Measurements from ENCODE around the gene ARHGEF26. TPM values are rescaled to one million over a fixed set of nuclear protein-coding genes. Genes with fewer than 3 reads are reported as not detected.

The ARHGEF26 gene
- total RNA-seq, 1 donor from 2014 or later, result 0.53 TPM

GRCh38 chr3:154285221-154285620 lies 164.0 kb downstream of the ARHGEF26 start:
- Histone ChIP-seq H3K4me3 (ENCODE audit: low read depth, low read length) (no peak overlapping the region), H3K36me3 (ENCODE audit: control insufficient read depth, insufficient read depth, low read length) (peaks cover 3% of the 10 kb centered on the region), H3K27me3 (ENCODE audit: control insufficient read depth, insufficient read depth, low read length) (no peaks in the 10 kb centered on the region)
- DNase-seq (ENCODE audit: low read depth), result no peak
- no peak for FAIRE-seq
- TF ChIP-seq, protein P1, sequence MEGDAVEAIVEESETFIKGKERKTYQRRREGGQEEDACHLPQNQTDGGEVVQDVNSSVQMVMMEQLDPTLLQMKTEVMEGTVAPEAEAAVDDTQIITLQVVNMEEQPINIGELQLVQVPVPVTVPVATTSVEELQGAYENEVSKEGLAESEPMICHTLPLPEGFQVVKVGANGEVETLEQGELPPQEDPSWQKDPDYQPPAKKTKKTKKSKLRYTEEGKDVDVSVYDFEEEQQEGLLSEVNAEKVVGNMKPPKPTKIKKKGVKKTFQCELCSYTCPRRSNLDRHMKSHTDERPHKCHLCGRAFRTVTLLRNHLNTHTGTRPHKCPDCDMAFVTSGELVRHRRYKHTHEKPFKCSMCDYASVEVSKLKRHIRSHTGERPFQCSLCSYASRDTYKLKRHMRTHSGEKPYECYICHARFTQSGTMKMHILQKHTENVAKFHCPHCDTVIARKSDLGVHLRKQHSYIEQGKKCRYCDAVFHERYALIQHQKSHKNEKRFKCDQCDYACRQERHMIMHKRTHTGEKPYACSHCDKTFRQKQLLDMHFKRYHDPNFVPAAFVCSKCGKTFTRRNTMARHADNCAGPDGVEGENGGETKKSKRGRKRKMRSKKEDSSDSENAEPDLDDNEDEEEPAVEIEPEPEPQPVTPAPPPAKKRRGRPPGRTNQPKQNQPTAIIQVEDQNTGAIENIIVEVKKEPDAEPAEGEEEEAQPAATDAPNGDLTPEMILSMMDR (IDR thresholded peaks at IDR 0.05; ENCODE audit: insufficient read depth, low read length, severe bottlenecking), result no peak

DNA sequence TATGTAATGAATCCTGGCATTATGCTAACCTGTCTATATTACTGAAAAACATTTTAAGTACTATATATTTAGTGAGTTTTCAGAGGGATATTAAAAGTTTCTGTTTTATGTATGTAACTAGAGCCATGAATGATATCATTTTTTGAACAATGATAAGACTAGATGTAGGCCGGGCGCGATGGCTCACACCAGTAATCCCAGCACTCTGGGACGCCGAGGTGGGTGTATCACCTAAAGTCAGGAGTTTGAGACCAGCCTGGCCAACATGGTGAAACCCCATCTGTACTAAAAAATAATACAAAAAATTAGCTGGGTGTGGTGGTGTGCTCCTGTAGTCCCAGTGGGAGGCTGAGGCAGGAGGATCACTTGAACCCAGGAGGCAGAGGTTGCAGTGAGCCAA lies 169.0 kb downstream of the ARHGEF26 start:
- FAIRE-seq, result no peak
- DNase-seq (ENCODE audit: low read depth), result no peak
- TF ChIP-seq, protein P1 (IDR thresholded peaks at IDR 0.05; ENCODE audit: insufficient read depth, low read length, severe bottlenecking), result no peak
- no peaks in the 10 kb centered on the region for H3K27me3 ChIP-seq (ENCODE audit: control insufficient read depth, insufficient read depth, low read length)
- H3K36me3 ChIP-seq (ENCODE audit: control insufficient read depth, insufficient read depth, low read length), result peaks cover 5% of the 10 kb centered on the region
- H3K4me3 ChIP-seq (ENCODE audit: low read depth, low read length), result no peak overlapping the region

- no peak overlapping the region for H3K4me3 ChIP-seq (ENCODE audit: low read depth, low read length)
- no peak for FAIRE-seq
- no peaks in the 10 kb centered on the region for H3K27me3 ChIP-seq (ENCODE audit: control insufficient read depth, insufficient read depth, low read length)
- H3K36me3 ChIP-seq (ENCODE audit: control insufficient read depth, insufficient read depth, low read length), result peaks cover 5% of the 10 kb centered on the region
- DNase-seq (ENCODE audit: low read depth), result no peak
- TF ChIP-seq, protein P1 (IDR thresholded peaks at IDR 0.05; ENCODE audit: insufficient read depth, low read length, severe bottlenecking), result no peak
Measured at GRCh38 chr3:154294016-154294415, 172.8 kb downstream of the ARHGEF26 start.

- Histone ChIP-seq H3K36me3 (ENCODE audit: control insufficient read depth, insufficient read depth, low read length) (peaks cover 10% of the 10 kb centered on the region), H3K4me3 (ENCODE audit: low read depth, low read length) (no peak overlapping the region), H3K27me3 (ENCODE audit: control insufficient read depth, insufficient read depth, low read length) (no peaks in the 10 kb centered on the region)
- TF ChIP-seq, protein P1 (IDR thresholded peaks at IDR 0.05; ENCODE audit: insufficient read depth, low read length, severe bottlenecking), result no peak
- FAIRE-seq (no peak), DNase-seq (ENCODE audit: low read depth) (no peak)
Measured at GRCh38 chr3:154301561-154301960, 180.4 kb downstream of the ARHGEF26 start.

DNA sequence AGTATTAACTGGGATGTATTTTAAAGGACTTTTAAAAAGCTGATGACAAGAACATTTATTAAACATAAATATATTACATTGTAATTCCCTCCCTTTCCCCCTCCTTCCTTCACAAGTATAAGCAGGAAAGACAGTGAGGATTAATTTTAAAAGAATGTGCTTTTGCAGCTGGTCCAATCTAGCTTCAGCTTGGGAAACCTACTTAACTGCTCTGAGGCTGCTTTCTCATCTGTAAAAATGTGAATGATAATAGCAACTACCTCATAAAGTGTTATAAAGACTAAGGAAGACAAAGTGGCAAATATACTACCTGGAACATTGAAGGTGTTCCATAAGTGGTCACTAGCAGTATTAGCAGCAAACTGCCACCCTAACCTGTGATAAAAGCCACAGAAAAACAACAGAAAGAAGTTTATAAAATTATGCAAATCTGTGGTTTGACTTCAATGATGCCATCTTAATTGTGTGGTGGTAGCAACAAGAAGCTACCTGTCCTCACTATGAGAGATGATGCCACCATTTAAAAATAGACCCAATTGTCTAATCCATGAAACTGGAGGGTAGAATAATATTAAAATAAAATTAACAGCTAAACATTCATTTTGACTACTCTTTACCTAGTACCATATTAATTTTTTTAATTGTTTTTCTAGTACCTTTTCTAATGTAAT lies 183.1 kb downstream of the ARHGEF26 start:
- FAIRE-seq, result no peak
- Histone ChIP-seq H3K27me3 (ENCODE audit: control insufficient read depth, insufficient read depth, low read length) (no peaks in the 10 kb centered on the region), H3K36me3 (ENCODE audit: control insufficient read depth, insufficient read depth, low read length) (peaks cover 10% of the 10 kb centered on the region), H3K4me3 (ENCODE audit: low read depth, low read length) (no peak overlapping the region)
- TF ChIP-seq, protein P1 (IDR thresholded peaks at IDR 0.05; ENCODE audit: insufficient read depth, low read length, severe bottlenecking), result no peak
- peak; percentile 65 for DNase-seq (ENCODE audit: low read depth)

- TF ChIP-seq, protein P1 (IDR thresholded peaks at IDR 0.05; ENCODE audit: insufficient read depth, low read length, severe bottlenecking), result no peak
- no peaks in the 10 kb centered on the region for H3K27me3 ChIP-seq (ENCODE audit: control insufficient read depth, insufficient read depth, low read length)
- H3K4me3 ChIP-seq (ENCODE audit: low read depth, low read length), result no peak overlapping the region
- no peak for DNase-seq (ENCODE audit: low read depth)
- H3K36me3 ChIP-seq (ENCODE audit: control insufficient read depth, insufficient read depth, low read length), result peaks cover 10% of the 10 kb centered on the region
- no peak for FAIRE-seq
Measured at GRCh38 chr3:154304936-154305335, 183.7 kb downstream of the ARHGEF26 start.

Data from bronchial epithelial cell (primary cell).